Inferior parietal cortex (tissue), 1 donor: Measurements from ENCODE around the gene UGT1A10.
"Not testable (repeated sequence)": the region's sequence is repeated elsewhere in the genome, so short reads cannot be mapped to it uniquely, and the experiment has no call there.

Source experiments
- DNase-seq: peaks from one replicate; pipeline ENCODE4 v3.0.0-alpha.2; 2016; ENCODE audit errors: extremely low spot score

The UGT1A10 gene

GRCh38 chr2:233655943-233656342, 19.7 kb downstream of the UGT1A10 start:
- not testable (repeated sequence) for DNase-seq

GRCh38 chr2:233656443-233656842, 20.2 kb downstream of the UGT1A10 start:
- no peak for DNase-seq

- no peak for DNase-seq
Observed at GRCh38 chr2:233658610-233659009, 22.4 kb downstream of the UGT1A10 start.

- no peak for DNase-seq
Observed at GRCh38 chr2:233663911-233664310, 27.7 kb downstream of the UGT1A10 start.

- no peak for DNase-seq
Observed at GRCh38 chr2:233668605-233669260, 32.5 kb downstream of the UGT1A10 start.

GRCh38 chr2:233671290-233672161, 35.3 kb downstream of the UGT1A10 start, which contains the start of gene UGT1A9:
Gene UGT1A9 (plus strand): TSS chr2:233671898. CDS start chr2:233671935, 37 bp downstream.
- no peak for DNase-seq

- no peak for DNase-seq
Observed at GRCh38 chr2:233672886-233673285, 36.6 kb downstream of the UGT1A10 start.

- no peak for DNase-seq
Observed at GRCh38 chr2:233673896-233674295, 37.6 kb downstream of the UGT1A10 start.

GRCh38 chr2:233674314-233674713, 38.1 kb downstream of the UGT1A10 start:
- DNase-seq = no peak

GRCh38 chr2:233674995-233675394, 38.7 kb downstream of the UGT1A10 start:
- no peak for DNase-seq

- no peak for DNase-seq
Observed at GRCh38 chr2:233676046-233676445, 39.8 kb downstream of the UGT1A10 start.

GRCh38 chr2:233679196-233679595, 42.9 kb downstream of the UGT1A10 start:
- no peak for DNase-seq

- DNase-seq = no peak
Observed at GRCh38 chr2:233680361-233681045, 44.3 kb downstream of the UGT1A10 start.

- DNase-seq = no peak
Observed at GRCh38 chr2:233681521-233682099, 45.4 kb downstream of the UGT1A10 start, which contains the start of gene UGT1A7. Gene UGT1A7 (plus strand): TSS chr2:233681901. CDS start chr2:233681938, 37 bp downstream.

- DNase-seq = no peak
Observed at GRCh38 chr2:233684640-233685039, 48.4 kb downstream of the UGT1A10 start.

GRCh38 chr2:233686928-233687327, 50.7 kb downstream of the UGT1A10 start:
- no peak for DNase-seq

- DNase-seq = no peak
Observed at GRCh38 chr2:233688341-233688740, 52.1 kb downstream of the UGT1A10 start.

- DNase-seq = no peak
Observed at GRCh38 chr2:233689031-233689430, 52.8 kb downstream of the UGT1A10 start.

- no peak for DNase-seq
Observed at GRCh38 chr2:233689501-233689900, 53.3 kb downstream of the UGT1A10 start.

GRCh38 chr2:233690444-233690843, 54.2 kb downstream of the UGT1A10 start:
- DNase-seq = no peak

- DNase-seq = no peak
Observed at GRCh38 chr2:233691443-233692433, 55.5 kb downstream of the UGT1A10 start.
